ENCODE results near the gene LARP4B.

LARP4B gene

DNA sequence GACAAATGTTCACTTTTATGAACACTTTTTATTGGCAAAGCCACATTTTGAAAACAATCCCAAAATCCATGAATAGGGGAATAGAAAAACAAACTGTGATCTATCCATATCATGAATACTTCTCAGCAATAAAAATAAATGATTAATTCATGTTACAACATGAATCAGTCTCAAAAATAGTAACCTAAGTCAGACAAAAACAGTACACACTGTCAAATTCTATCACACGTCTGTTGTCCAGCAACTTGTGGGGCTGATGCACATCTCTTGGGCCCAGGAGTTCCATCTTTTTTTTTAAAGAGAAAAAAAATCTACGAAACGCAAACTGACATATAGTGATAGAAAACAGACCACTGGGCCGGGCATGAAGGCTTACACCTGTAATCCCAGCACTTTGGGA, 71.0 kb downstream of the LARP4B start:
- no peak for DNase-seq

DNA sequence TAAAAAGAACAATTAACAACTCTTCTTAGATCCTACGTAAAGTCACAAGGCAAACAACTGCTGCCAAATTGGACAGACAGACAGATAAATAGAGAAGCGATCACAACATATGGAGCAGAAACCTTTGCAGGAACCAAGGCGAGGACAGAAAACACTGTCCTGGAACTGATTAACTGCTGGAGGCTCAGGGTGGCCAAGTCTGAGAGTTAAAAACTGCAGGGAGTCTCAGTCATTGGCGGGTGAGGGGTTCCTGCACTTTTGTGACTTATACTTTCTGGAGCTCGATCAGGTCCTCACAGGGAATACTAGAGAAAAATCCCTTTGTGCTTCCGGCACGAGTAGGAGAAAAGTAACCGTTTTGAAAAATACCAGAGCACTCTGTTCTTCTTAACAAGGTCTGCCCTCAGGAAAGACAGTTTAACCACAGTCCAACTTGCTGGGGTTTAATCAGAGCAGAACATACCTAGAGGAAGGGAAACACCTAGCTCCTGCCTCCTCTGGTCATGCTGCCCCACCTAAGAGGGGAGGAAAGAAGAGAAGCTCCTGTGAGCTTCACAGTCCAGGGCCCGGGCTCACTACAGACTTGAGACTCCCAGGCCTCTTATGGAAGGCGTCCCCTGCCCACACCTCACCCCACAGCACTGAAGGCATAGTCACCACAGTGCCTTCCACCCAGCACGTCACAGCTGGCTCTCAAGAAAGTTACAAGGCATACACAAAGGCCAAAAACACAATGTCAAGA, 74.9 kb downstream of the LARP4B start:
- DNase-seq: no peak

DNA sequence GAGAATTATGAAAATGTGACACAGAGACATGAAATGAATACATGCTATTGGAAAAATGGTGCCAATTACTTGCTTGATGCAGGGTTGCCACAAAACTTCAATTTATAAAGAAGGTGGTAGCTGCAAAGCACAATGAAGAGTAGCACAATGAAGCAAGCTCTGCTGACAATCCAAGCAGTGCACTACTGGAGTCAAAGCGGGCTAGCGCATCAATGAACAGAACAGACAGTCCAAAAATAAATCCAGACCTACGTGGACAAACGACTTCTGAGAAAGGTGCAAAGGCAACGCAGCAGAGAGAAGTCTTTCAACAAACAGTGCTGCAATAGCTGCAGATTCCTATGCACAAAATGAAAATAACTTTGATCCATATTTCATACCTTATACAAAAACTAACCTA, 75.8 kb downstream of the LARP4B start:
- DNase-seq: no peak

DNA sequence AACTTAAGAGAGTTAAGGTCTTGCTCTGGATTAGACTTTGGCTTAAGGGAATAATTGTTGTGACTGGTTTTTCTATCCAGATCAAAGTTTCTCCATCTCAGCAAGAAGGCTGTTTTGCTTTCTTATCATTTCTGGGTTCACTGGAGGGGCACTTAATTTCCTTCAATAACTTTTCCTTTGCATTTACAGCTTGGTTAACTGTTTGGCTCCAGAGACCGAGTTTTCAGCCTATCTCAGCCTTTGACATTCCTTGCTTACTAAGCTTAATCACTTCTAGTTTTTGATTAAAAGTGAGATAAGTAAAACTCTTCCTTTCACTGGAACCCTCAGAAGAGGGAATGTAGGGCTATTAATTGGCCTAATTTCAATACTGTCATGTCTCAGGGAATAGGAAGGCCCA, 76.4 kb downstream of the LARP4B start:
- DNase-seq: no peak

DNA sequence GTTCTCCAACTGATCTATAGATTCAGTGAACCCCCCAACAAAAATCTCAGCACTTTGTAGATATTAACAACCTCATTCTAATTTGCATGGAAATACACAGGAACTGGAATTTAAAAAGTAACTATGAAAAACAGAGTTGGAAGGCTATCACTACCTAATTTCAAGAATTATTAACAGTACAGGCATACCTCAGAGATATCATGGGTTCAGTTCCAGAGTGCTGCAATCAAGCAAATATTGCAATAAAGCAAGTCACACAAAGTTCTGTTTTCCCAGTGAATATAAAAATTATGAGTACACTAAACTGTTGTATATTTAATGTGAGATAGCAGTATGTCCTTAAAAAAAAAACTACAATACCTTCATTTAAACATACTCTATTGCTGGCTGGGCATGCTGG, 78.5 kb downstream of the LARP4B start:
- no peak for DNase-seq

DNA sequence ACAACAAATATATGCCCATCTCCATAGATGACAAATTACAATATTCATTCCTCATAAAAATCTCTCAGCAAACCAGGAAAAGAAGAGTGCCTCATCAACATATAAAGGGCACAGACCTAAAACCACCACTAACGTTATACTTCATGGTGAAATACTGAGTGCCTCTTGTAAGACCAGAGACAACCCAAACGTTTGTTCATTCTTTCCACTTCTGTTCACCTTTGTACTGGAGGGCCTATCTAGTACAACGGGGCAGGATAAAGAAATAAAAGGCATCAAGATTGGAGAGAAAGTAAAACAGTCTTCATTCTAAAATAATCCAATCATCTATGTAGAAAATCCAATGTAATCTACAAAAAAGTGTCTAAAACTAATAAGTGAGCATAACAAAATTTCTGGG, 79.1 kb downstream of the LARP4B start:
- DNase-seq: no peak

DNA sequence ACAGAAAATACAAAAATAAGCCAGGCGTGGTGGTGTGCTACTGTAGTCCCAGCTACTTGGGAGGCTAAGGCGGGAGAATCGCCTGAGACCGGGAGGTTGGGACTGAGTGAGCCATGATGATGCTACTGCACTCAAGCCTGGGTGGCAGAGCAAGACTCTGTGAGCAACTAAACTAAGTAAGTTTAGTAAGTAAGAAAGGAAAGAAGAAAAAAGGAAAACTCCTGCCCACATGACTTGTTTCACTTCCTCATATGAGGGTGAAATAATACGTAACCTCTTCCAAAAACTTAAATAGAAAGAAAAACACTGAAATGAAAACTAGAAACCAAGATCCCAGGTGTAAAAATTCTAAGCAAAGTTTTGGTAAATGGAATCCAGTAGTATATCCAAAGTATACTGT, 79.6 kb downstream of the LARP4B start:
- DNase-seq: no peak

DNA sequence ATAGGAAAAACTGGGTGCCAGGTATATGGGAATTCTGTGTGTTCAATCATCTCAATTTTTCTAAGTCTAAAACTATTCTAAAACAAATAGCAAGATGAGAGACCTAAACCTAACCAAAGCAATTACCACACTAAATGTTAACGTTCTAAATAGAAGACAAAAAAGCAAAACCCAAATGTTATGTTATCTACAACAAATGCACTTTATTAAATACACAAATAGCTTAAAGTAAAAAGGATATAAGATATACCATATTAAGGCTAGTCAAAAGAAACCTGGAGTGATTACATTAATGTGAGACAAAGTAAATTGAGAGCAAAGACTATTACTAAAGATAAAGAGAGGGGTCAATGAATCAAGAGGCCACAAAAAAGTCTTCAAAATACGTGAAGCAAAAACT, 81.4 kb downstream of the LARP4B start:
- DNase-seq: no peak

DNA sequence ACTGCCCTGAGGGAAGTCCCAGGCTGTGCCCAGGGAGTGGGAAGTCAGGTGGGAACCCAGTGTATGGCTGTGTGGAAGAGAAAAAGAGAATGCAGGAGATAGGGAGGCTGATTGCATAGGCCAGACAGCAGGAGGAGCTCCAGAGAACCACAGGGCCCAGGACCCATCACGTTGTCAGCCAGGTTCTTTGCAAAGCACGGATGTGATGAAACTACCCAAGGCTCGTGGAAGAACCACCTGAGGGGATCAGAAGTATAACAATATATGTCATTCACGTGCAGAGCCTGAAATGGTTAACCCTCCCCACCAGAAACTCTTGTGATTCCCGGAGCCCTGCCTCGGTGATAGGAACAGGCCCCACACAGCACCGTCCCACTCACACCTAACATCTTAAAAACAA, 83.6 kb downstream of the LARP4B start:
- DNase-seq: no peak

DNA sequence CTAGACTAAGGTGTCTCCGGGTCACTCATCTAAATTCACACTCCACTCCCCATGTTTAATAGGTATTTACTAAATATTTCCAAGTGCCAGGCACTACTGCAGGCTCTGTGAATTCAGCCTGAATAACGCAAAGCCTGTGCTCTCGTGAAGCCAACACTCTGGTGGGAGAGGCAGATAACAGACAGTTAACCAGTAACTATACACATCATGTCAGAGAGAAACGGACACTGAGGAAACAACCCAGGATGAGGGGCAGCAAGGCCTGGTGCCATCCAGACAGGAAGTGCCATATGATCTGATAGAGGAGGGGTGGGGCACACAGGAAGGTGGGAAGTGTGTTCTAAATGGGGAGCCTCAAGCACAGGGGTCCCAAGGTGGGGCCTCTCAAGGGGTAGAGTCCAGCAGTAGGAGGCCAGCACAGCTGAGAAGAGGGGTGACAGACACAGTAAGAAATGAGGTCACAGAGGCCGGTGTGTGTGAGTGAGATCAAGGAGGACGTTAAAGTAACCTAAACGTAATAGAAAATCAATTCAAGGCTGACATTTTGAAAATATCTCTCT, 85.3 kb downstream of the LARP4B start:
- DNase-seq: no peak

DNA sequence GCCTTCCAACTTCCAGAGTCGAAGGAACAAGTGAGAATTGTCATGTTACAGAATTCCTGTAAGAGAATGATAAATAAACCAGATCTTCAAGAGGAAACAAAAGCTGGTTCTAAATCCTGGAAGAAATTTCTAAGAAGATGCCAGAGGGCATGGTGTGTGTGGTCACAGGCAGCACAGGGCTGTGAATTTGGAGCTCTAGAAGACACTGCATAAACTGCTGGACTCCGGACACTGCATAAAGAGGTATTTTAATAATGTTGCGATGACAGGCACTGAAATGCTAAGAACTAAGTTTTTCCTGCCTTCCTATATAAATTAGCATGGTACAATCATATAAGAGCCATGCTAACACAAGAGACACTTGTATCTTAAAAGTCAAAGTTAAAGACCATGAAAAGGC, 86.0 kb downstream of the LARP4B start:
- DNase-seq: no peak

DNA sequence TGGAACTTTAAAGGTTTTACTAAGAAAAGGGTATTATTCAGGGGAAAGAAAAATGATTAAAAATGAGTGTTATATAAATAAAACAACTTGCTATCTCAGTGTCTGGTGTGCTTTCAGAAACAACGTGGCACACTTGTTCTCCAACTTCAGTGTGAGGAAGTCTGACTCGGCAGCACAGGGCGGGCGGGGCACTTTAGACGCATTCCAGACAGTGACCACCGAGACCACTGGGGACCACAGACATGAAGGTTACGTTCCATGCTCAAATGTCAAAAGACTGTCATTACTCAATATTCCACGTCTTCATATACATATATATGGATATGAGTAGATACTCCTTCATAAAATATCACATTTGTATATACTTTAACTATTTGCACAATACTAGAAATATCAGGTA, 87.0 kb downstream of the LARP4B start:
- DNase-seq: no peak

DNA sequence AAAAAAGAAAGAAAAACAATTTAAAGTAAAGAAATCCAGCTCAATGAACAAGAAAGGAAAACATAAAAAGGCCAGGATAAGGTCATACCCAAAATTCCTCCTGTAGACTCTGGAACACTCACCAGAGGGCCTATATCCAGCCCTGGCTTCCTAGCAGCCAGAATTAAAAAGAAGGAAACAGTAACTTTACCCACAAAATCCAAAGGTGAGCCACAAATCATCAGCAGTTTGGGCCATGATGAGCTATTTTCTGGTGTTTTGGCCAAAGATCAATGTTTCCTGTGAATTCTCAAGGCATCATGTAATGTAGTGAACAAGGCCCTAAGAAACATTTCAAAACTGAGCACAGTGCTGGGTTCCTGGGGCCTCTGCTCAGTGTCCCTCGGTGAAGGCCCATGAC, 87.8 kb downstream of the LARP4B start:
- no peak for DNase-seq

DNA sequence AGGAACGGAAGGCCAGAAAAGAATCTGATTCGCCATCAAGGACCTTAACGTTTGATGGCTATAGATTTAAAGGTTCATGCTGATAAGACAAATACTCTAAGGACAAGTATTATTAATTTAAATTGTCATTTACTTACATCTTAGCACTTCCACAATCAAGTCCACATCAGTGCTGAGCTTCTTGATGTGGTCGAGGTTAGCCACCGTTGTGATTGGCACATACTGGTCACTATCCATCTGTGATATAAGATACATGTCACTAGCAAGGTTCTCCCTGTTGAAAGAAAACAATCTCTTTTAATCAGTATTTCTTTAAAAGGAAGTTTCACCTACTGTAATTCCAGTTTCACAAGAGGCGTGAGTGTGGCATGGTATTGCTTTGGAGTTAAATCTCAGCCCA, 88.7 kb downstream of the LARP4B start:
- DNase-seq: no peak

DNA sequence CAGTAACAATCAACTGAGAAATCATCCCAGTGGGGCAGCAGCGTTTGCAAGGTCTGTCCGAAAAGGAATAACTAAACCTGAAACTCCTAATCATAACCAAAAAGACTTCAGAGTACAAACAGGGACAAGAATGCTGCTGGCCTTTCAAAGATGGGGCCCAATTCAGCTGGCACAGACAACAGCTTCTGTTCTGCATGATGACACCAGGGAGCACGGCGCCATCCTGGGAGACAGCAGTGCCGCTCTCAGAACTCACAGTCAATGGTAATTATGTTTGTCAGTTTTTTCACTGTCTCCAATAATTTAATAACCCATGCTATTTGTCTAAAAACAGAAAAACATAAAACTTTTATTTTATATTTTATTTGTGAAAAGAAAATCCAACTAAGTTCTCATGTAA, 90.0 kb downstream of the LARP4B start:
- no peak for DNase-seq

DNA sequence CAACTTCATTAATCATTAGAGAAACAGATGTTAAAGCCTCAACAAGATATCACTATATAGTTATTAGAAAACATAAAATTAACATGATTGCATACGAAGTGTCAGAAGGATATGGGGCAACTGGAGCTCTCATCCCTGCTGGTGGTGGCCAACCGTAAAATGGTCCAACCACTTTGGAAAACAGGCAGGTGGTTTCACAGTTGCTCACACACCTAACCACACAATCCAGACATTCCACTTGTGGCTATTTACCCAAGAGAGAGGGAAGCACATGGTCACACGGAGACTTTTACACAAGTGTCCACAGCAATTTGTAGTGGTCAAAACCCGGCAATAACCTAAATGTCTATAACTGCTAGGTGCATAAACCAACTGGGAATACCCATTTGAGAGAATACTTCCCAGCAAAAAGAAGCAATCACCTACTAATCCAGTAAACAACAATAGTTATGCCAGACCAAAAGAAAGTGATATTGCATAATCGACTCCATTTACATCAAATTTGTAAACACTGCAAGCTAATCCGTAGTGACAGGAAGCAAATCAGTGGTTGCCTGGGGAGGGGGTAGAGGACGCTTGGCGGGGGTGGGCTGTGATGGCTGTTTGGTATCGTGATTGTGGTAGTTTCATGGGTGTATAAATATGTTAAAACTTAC, 91.8 kb downstream of the LARP4B start:
- DNase-seq: no peak

DNA sequence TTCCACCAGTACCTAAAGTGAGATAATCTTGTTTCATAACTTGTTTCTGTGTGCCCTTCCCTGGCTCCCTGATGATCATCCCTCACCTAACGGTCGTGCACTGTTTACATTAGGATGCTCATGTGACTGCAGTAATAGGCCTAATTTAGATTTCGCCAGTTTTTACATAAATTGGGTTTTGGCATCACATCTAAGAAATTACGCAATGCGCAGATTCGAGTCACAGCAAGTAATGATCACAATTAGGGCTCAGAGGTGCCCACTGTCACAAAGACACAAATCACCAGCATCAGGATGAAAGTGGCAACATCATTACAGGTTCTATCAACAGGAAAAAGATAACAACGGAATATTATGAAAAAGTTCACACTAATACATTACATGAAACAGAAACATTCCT, 94.7 kb downstream of the LARP4B start:
- DNase-seq: no peak

DNA sequence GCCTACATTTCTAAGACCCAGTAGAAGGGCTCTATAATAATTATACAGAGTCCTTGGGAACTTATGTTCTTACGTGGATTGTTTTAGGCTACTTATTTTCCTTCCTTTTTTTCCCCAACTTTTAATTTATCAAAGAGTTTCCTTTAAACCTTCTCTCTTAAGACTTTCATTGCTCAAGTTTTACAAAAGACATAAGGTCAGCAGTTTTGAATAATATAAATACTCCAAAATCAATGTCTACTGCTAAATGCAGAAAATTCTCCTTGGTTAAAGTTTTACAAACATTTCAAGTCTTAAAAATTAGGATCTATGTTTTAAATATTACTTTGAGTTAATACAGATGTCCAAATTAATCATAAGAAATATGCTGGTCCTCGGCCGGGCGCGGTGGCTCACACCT, 97.0 kb downstream of the LARP4B start:
- DNase-seq: no peak

DNA sequence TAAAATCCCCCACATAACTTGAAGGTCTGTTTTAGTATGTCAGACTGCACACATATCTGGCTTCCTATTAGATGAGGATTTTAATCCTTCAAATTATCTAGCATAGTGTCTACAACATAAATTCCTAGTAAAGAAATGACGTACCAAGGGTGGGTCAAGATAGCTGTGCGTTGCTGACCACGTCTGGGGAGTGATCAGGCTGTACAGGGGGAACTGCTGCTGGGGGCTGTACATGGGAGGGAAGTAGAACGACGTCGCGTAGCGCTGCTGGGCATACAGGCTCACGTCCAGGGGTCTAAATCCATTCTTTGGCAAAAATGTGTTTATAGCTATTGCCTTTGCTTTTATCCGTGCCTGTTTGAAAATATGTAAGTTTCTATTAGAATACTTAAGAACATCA, 102.3 kb downstream of the LARP4B start:
- no peak for DNase-seq

DNA sequence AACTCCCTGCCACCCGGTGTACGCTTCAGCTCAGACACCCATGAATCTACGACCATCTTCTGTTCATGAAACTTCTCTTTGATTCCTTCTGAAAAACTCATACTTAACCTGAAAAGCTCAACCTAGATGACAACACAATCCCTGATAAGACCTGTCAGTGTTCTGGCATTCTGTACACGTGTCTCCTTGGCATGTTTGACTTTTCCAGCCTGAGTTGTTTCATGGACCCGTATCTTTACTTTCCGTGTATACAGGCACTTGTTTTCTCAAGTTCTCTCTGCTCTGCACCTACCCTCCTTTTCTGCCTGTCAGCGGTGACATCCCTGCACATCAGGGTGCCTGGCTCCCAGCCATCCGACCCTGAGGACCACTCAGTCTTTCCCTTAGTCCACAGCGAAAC, 103.3 kb downstream of the LARP4B start:
- DNase-seq: no peak

DNA sequence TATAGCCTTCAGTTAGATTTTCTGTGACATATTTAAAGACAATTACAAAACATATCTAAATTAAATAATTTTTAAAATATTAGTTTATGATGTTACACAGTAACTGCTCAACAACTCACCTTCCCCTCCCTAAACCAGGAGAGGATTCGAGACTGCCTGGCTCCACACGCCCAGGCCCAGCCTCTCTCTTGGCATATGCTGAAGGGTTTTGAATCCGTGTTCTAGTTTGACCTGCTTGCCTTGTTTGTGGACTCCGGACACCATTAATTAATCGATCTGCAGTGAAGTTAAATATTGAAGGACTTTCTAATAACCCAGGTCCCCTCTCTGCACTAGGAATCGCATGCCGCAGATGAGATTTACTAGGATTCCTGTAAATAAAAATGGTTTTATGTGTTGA, 106.6 kb downstream of the LARP4B start:
- DNase-seq: no peak

DNA sequence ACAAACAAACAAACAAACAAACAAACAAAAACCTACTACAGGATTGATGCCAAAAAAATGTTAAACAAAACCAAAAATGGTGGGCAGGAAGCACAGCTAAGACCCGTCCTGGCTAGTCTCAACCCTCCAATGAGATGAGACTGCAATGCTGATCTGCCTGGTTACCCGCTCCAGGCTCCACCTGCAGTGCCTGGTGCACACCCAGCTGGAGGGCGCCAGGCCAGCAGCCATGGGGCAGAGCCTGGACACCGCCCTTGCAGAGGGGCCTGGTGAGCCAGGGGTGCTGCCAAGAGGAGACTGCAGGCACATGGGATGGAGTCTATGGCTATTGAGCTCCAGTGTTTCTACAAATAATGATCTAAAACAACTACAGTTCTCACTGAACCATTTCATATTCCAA, 107.0 kb downstream of the LARP4B start:
- no peak for DNase-seq

DNA sequence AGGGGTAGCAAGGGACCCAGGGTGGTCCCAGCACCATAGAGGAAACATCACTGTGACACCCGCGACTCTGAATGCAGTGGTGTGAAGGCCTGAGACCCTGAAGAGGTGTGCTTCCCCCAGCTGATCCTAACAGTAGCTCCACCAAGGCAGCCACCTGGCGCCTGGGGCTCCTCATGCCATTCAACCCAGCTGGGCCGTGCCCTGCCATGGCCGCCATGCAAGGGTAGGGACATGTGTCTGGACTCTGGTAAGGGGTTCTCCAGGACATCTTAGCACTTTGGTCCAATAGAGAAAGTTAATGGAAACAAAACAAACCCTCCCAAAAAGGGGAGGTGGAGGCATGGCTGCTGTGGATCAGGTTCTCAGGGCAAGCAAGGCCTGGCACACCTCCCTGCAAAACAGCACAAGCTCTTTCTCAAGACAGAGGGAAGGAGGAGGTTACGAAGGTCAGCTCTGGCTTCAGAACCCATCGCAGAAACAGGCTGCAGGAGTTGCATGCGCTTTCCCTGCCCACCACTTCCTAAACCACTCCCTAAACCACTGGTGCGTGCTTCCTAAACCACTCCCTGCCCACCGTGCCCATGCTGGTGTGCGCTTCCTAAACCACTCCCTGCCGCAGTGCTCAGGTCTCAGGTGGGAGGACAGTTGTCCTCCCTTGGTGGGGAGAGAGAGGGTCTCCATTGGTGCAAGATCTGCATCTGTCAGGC, 108.7 kb downstream of the LARP4B start:
- DNase-seq: no peak

DNA sequence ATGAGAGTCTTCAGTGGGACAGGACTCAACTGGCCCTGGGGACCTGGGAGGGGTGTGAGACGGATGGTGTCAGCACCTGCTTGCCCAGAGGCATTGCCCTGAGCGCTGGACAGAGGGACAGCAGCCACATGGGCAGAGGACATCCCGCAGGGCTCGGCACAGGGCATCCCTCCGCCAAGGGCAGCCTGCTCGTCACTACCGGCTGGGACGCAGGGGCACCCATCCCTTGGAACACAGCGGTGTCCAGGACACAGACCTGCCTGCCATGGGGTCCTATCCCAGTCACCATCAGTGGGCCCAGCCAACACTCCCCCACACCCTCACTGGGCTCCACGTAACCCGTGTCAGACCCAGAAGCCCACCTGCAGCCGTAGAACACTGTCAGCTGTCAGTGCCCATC, 109.3 kb downstream of the LARP4B start:
- no peak for DNase-seq
